OCI-LY7 (cell line): Measurements from ENCODE around the gene UBE2G2. TPM values are rescaled to one million over a fixed set of nuclear protein-coding genes. Genes with fewer than 3 reads are reported as not detected.

ENCODE experiments used
- BruUV-seq: library from RNA; stranded (reverse); fragments of 400-500 nt; replicated peaks from 2 replicates; lab custom pipeline; 2021; lab: Mats Ljungman, UMichigan
- CTCF ChIA-PET: fragments of 300-600 bp; sonication (Branson Sonifier 250); formaldehyde crosslinking; loops from one replicate; lab custom pipeline; 2022; ENCODE audit warnings: antibody characterized with exemption; ENCODE audit not compliant: unreplicated experiment; lab: Charles Lee
- POLR2A ChIA-PET: fragments of 300-600 bp; sonication (Branson Sonifier 250); formaldehyde crosslinking; loops from one replicate; lab custom pipeline; 2022; ENCODE audit warnings: antibody characterized with exemption; lab: Charles Lee
- DNase-seq: peaks from one replicate; pipeline ENCODE4 v3.0.0-alpha.2; 2015; ENCODE audit warnings: low spot score
- H2AFZ ChIP-seq: fragments of 200-600 bp; sonication (generic), shearing (Covaris generic); 2 replicates; pipeline ENCODE4 v1.6.1; 2014; ENCODE audit warnings: mild to moderate bottlenecking, antibody characterized with exemption, low read length, moderate library complexity
- H3K27ac ChIP-seq: fragments of 200-600 bp; sonication (generic); 2 replicates; pipeline ENCODE4 v1.5.1; 2014; ENCODE audit warnings: mixed run types, low read depth, mild to moderate bottlenecking, moderate library complexity, low read length, inconsistent platforms; ENCODE audit not compliant: poor library complexity, severe bottlenecking
- H3K36me3 ChIP-seq: fragments of 200-600 bp; sonication (generic); 2 replicates; pipeline ENCODE4 v1.6.1; 2014; ENCODE audit warnings: mild to moderate bottlenecking, antibody characterized with exemption, low read length, moderate library complexity, mixed read lengths; ENCODE audit not compliant: insufficient read depth
- H3K4me1 ChIP-seq: fragments of 200-600 bp; sonication (generic); 2 replicates; pipeline ENCODE4 v1.5.1; 2014; ENCODE audit warnings: mild to moderate bottlenecking, low read length; ENCODE audit not compliant: insufficient read depth, poor library complexity, severe bottlenecking
- H3K4me2 ChIP-seq: fragments of 200-600 bp; sonication (generic); 2 replicates; pipeline ENCODE4 v1.6.1; 2014; ENCODE audit warnings: mild to moderate bottlenecking, low read length
- H3K4me3 ChIP-seq: fragments of 200-600 bp; sonication (generic); 2 replicates; pipeline ENCODE4 v1.5.1; 2014; ENCODE audit warnings: mild to moderate bottlenecking, low read depth, low read length; ENCODE audit not compliant: poor library complexity, severe bottlenecking
- H3K79me2 ChIP-seq: fragments of 200-600 bp; sonication (generic); 2 replicates; pipeline ENCODE4 v1.6.1; 2016; ENCODE audit warnings: low read depth, mild to moderate bottlenecking, low read length, moderate library complexity, mixed read lengths; ENCODE audit not compliant: insufficient read depth
- H3K9me2 ChIP-seq: fragments of 200-600 bp; sonication (generic); 2 replicates; pipeline ENCODE4 v1.6.1; 2016; ENCODE audit warnings: mild to moderate bottlenecking, low read length, mixed read lengths; ENCODE audit not compliant: insufficient read depth
- H3K9me3 ChIP-seq: fragments of 200-600 bp; sonication (generic); 2 replicates; pipeline ENCODE4 v1.6.1; 2014; ENCODE audit warnings: mild to moderate bottlenecking, mixed run types, low read length, mixed read lengths
- H4K20me1 ChIP-seq: fragments of 200-600 bp; sonication (generic); 2 replicates; pipeline ENCODE4 v1.6.1; 2014; ENCODE audit warnings: mild to moderate bottlenecking, antibody characterized with exemption, low read length, moderate library complexity, mixed read lengths; ENCODE audit not compliant: insufficient read depth
- CTCF ChIP-seq: fragments of 200-600 bp; sonication (generic); conservative IDR thresholded peaks from 2 replicates; pipeline ENCODE4 v1.5.1; 2014; ENCODE audit warnings: mild to moderate bottlenecking, antibody characterized with exemption, low read length, moderate library complexity, mixed read lengths
- EZH2phosphoT487 ChIP-seq: fragments of 200-600 bp; sonication (generic); IDR thresholded peaks from 2 replicates; pipeline ENCODE4 v1.6.1; 2018; ENCODE audit warnings: low read depth, borderline replicate concordance, mild to moderate bottlenecking, mixed run types, antibody characterized with exemption, low read length, moderate library complexity, mixed read lengths
- intact Hi-C: fragments of 100-400 bp; cut with micrococcal nuclease; formaldehyde crosslinking; loops from one replicate; pipeline ENCODE4 v1.10.0; 2022; ENCODE audit not compliant: unreplicated experiment
- total RNA-seq, 2 experiments: library from RNA; depleted of rRNA in 1 of 2; stranded (reverse); fragments of >200 nt in 1 of 2; shearing (Covaris generic) in 1 of 2; gene quantifications; 2 replicates each; pipeline ENCODE4 v1.2.3, GENCODE V29; 2014 to 2022

Gene UBE2G2
- total RNA-seq, 2 experiments from 2014 or later: 104 to 141 TPM

- ChIA-PET CTCF (no interaction called here), POLR2A (no interaction called here)
- Histone ChIP-seq H4K20me1 (peaks cover 17% of the 10 kb centered on the region), H3K9me3 (no peaks in the 10 kb centered on the region), H2AFZ (no peak overlapping the region), H3K36me3 (peaks cover 91% of the 10 kb centered on the region), H3K4me3 (no peak overlapping the region), H3K4me2 (no peak overlapping the region), H3K9me2 (no peaks in the 10 kb centered on the region), H3K4me1 (peaks cover 35% of the 10 kb centered on the region), H3K27ac (no peak overlapping the region), H3K79me2 (peaks cover 99% of the 10 kb centered on the region)
- no peak for DNase-seq
- intact Hi-C loops: loop anchor here (10.0 kb wide), 1 partner anchor 329 kb away; no protein-coding TSS in a partner anchor
- no peak for TF ChIP-seq CTCF
- no peak for TF ChIP-seq EZH2phosphoT487
- no TSS peak for BruUV-seq
Measured at GRCh38 chr21:44795342-44795741, 6.3 kb downstream of the UBE2G2 start.

GRCh38 chr21:44793592-44794374 is 7.8 kb downstream of the UBE2G2 start:
- H3K4me2 ChIP-seq: no peak overlapping the region; the same call in 1 of the 2 replicates

More at GRCh38 chr21:44793592-44794374, 7.8 kb downstream of the UBE2G2 start:
- H3K79me2 ChIP-seq: peaks cover 98% of the 10 kb centered on the region
- H3K36me3 ChIP-seq: peaks cover 91% of the 10 kb centered on the region
- peaks cover 30% of the 10 kb centered on the region for H3K4me1 ChIP-seq
- TF ChIP-seq EZH2phosphoT487: no peak
- peak; percentile 49; the same call in 1 of the 2 replicates for TF ChIP-seq CTCF
- intact Hi-C loops: loop anchor here (1.0 to 10.0 kb wide), 2 partner anchors 283 to 331 kb away; no protein-coding TSS in a partner anchor
- H3K9me3 ChIP-seq: no peaks in the 10 kb centered on the region
- H2AFZ ChIP-seq: no peak overlapping the region
- H3K9me2 ChIP-seq: no peaks in the 10 kb centered on the region
- H4K20me1 ChIP-seq: peaks cover 18% of the 10 kb centered on the region; the same call in 1 of the 2 replicates
- no peak overlapping the region for H3K27ac ChIP-seq
- ChIA-PET POLR2A (interaction anchor here (0.7 to 1.0 kb wide), 3 partner anchors 9 to 82 kb away, joined by 3 read pairs; partner anchors contain the start of gene PTTG1IP), CTCF (no interaction called here)
- DNase-seq: no peak
- no peak overlapping the region for H3K4me3 ChIP-seq
- no TSS peak for BruUV-seq
